Activated CD4-positive, alpha-beta T cell treated with anti-CD3 and anti-CD28 coated beads for 36 hours (primary cell): ENCODE measurements around the gene CYP2E1. TPM values are rescaled to one million over a fixed set of nuclear protein-coding genes. Genes with fewer than 3 reads are reported as not detected.
"Not testable (repeated sequence)": the region's sequence is repeated elsewhere in the genome, so short reads cannot be mapped to it uniquely, and the experiment has no call there.

Source experiments
- ATAC-seq: fragments of 200-7000 bp; cut with Tn5 transposase; one replicate; pipeline ENCODE4 v1.10.0; 2021; ENCODE audit warnings: mild to moderate bottlenecking, moderate library complexity
- CTCF ChIA-PET: fragments of 350-600 bp; sonication (Branson Sonifier 250); formaldehyde crosslinking; loops from one replicate; lab custom pipeline; 2021; ENCODE audit warnings: antibody characterized with exemption; lab: Charles Lee
- POLR2A ChIA-PET: fragments of 350-600 bp; sonication (Branson Sonifier 250); formaldehyde crosslinking; loops from one replicate; lab custom pipeline; 2021; ENCODE audit warnings: antibody characterized with exemption, inconsistent platforms; lab: Charles Lee
- DNase-seq: peaks from one replicate; pipeline ENCODE4 v3.0.0-alpha.2; 2020
- H3K27ac Mint-ChIP-seq: one replicate; pipeline ENCODE4 v1.8.0; 2021; ENCODE audit warnings: mixed read lengths
- H3K27me3 Mint-ChIP-seq: one replicate; pipeline ENCODE4 v1.8.0; 2021; ENCODE audit warnings: mixed read lengths
- H3K36me3 Mint-ChIP-seq: one replicate; pipeline ENCODE4 v1.8.0; 2021; ENCODE audit warnings: low read depth, mixed read lengths
- H3K4me1 Mint-ChIP-seq: one replicate; pipeline ENCODE4 v1.8.0; 2021; ENCODE audit warnings: mixed read lengths
- H3K4me3 Mint-ChIP-seq: one replicate; pipeline ENCODE4 v1.8.0; 2021; ENCODE audit warnings: mild to moderate bottlenecking, moderate library complexity, mixed read lengths
- H3K9me3 Mint-ChIP-seq: one replicate; pipeline ENCODE4 v1.8.0; 2021; ENCODE audit warnings: low read depth, mixed read lengths
- intact Hi-C, 2 experiments: fragments of 100-400 bp; cut with DNase I in 1 of 2; cut with micrococcal nuclease in 1 of 2; formaldehyde crosslinking; loops; one replicate each; pipeline versions ENCODE4 v1.14.2 to v1.15.1; 2022 to 2024; cut with DNase I, micrococcal nuclease
- total RNA-seq, 2 experiments: library from RNA; stranded (reverse); gene quantifications; one replicate each; pipeline ENCODE4 v1.2.3, GENCODE V29; 2021

CYP2E1 gene
- total RNA-seq, 2 experiments from 2014 or later = 0.25 to 0.32 TPM

- ATAC-seq, H3K36me3 Mint-ChIP-seq, H3K4me1 Mint-ChIP-seq, DNase-seq, H3K27me3 Mint-ChIP-seq, H3K27ac Mint-ChIP-seq, intact Hi-C loops, CTCF ChIA-PET, POLR2A ChIA-PET, H3K4me3 Mint-ChIP-seq: not testable (repeated sequence)
- H3K9me3 Mint-ChIP-seq = peaks cover 13% of the 10 kb centered on the region
Measured at GRCh38 chr10:133577037-133577436, 49.9 kb downstream of the CYP2E1 start.

Other genes with a start within 250 kb of the CYP2E1 start
- 10 to 100 TPM; 43.3 to 50.2 TPM for gene TUBGCP2, start 218.5 kb upstream of the CYP2E1 start, total RNA-seq
- gene ZNF511, start 218.4 kb upstream of the CYP2E1 start, total RNA-seq = 10 to 100 TPM; 58.1 to 73.2 TPM
- not detected for gene CALY, start 190.5 kb upstream of the CYP2E1 start, total RNA-seq
- not detected for gene PRAP1, start 180.0 kb upstream of the CYP2E1 start, total RNA-seq
- 10 to 100 TPM; 28.3 to 37.0 TPM for gene FUOM, start 169.3 kb upstream of the CYP2E1 start, total RNA-seq
- 10 to 100 TPM; 42.0 to 56.7 TPM for gene ECHS1, start 154.0 kb upstream of the CYP2E1 start, total RNA-seq
- gene PAOX, start 148.1 kb upstream of the CYP2E1 start, total RNA-seq = 1 to 10 TPM; 3.0 to 6.2 TPM
- gene MTG1, start 133.2 kb upstream of the CYP2E1 start, total RNA-seq = 10 to 100 TPM; 46.9 to 52.1 TPM
- not detected for gene SPRN, start 102.7 kb upstream of the CYP2E1 start, total RNA-seq
- gene SCART1, start 73.4 kb upstream of the CYP2E1 start, total RNA-seq = 1 to 10 TPM; 1.4 to 1.7 TPM
- under 1 TPM; 0.19 to 0.66 TPM for gene SYCE1, start 38.2 kb downstream of the CYP2E1 start, total RNA-seq
- gene FRG2B, start 99.4 kb downstream of the CYP2E1 start, total RNA-seq = not detected